HG03439 (cell line): ENCODE measurements around the gene ARF6.
"Not testable (repeated sequence)": the region's sequence is repeated elsewhere in the genome, so short reads cannot be mapped to it uniquely, and the experiment has no call there.

Experiments
- ATAC-seq: cut with Tn5 transposase; IDR thresholded peaks from one replicate; pipeline ENCODE4 v1.9.1; 2021; ENCODE audit warnings: mild to moderate bottlenecking, moderate library complexity; ENCODE audit not compliant: unreplicated experiment

Gene ARF6

DNA sequence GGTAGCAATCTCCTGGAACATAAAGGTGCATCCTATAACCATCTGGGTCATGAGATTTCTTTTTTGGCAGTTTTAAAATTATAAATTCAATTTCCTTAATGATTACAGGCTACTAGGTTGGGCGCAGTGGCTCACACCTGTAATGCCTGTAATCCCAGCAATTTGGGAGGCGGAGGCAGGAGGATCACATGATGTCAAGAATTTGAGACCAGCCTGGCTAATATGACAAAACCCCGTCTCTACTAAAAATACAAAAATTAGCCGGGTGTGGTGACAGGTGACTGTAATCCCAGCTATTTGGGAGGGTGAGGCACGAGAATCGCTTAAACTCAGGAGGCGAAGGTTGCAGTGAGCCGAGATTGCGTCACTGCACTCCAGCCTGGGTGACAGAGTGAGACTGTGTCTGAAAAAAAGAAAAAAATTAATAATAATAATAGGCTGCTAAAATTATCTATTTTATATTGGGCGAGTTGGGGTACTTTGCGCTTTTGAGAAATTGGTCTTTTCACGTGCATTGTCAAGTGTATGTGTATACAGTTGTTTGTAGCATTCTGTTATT is 17.2 kb upstream of the ARF6 start:
- ATAC-seq: no peak

DNA sequence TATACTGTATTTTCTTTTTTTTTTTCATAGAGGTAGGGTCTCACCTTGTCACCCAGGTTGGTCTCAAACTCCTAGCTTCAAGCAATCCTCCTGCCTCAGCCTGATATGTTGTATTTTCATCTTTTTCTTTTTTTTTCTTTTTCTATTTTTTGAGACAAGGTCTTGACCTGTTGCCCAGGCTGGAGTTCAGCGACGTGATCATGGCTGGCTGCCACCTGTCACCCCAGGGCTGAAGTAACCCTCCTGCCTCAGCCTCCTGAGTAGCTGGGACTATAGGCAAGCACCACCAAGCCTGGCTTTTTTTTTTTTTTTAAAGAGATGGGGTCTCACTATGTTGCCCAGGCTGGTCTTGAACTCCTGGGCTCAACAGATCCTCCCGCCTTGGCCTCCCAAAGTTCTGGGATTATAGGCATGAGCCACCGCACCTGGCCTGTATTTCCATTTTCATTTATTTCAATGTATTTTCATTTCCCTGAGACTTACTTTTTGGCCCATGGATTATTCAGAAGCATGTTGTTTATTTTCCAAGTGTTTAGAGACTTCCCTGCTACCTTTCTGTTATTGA is 16.2 kb upstream of the ARF6 start:
- ATAC-seq: no peak

GRCh38 chr14:49879646-49880204 is 13.2 kb upstream of the ARF6 start:
- no peak for ATAC-seq

DNA sequence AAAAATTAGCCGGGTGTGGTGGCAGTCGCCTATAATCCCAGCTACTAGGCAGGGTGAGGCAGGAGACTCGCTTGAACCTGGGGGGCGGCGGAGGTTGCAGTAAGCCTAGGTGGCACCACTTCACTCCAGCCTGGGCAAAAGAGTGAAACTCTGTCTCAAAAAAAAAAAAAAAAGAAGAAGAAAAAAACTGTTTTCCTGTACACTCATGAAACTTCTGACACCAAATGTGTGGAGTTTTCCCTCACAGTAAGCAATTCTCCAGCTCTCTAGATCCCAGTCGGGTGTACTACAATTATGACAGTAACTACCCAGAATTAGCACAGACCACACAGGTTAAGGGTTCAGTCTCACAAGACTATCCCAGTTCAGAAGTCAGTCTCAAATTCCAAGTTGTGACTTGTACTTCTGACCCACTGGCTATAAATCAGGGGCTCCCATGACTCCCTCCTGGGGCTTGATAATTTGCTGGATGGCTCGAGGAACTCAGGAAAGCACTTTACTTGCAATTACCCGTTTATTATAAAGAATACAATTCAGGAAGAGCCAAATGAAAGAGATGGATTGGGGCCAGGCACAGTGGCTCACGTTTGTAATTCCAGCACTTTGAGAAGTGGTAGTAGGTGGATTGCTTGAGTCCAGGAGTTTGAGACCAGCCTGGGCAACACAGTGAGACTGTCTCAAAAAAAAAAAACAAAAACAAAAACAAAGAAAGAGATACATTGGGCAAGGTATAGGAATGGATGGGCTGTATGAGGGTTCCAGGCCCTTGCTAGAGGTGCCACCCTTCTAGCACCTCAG is 12.4 kb upstream of the ARF6 start:
- ATAC-seq: no peak

- no peak for ATAC-seq
Observed at GRCh38 chr14:49881350-49882001, 11.4 kb upstream of the ARF6 start.

GRCh38 chr14:49882826-49883694 is 9.8 kb upstream of the ARF6 start:
- no peak for ATAC-seq

GRCh38 chr14:49886523-49886922 is 6.4 kb upstream of the ARF6 start:
- no peak for ATAC-seq

GRCh38 chr14:49888293-49888692 is 4.6 kb upstream of the ARF6 start:
- no peak for ATAC-seq

DNA sequence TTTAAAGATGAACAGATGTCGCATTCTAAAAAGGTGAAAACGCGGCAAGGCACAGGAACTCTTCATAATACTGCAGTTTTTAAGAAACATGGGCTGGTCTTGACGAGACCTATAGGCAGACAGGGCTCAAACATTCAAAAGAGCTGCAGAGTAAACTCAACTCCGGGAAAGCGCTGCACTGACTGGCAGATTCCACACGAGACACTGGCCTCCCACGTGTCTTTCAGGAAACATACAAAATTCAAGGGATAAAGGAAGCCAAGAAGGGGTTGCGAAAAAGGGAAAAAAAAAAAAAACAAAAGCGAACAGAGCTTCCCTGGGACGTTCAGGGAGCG is 614 bp upstream of the ARF6 start:
- ATAC-seq: peak; percentile 21

DNA sequence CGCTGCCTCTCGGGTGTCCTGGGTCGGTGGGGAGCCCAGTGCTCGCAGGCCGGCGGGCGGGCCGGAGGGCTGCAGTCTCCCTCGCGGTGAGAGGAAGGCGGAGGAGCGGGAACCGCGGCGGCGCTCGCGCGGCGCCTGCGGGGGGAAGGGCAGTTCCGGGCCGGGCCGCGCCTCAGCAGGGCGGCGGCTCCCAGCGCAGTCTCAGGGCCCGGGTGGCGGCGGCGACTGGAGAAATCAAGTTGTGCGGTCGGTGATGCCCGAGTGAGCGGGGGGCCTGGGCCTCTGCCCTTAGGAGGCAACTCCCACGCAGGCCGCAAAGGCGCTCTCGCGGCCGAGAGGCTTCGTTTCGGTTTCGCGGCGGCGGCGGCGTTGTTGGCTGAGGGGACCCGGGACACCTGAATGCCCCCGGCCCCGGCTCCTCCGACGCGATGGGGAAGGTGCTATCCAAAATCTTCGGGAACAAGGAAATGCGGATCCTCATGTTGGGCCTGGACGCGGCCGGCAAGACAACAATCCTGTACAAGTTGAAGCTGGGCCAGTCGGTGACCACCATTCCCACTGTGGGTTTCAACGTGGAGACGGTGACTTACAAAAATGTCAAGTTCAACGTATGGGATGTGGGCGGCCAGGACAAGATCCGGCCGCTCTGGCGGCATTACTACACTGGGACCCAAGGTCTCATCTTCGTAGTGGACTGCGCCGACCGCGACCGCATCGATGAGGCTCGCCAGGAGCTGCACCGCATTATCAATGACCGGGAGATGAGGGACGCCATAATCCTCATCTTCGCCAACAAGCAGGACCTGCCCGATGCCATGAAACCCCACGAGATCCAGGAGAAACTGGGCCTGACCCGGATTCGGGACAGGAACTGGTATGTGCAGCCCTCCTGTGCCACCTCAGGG is 679 bp downstream of the ARF6 start:
- peak; percentile 42 for ATAC-seq

DNA sequence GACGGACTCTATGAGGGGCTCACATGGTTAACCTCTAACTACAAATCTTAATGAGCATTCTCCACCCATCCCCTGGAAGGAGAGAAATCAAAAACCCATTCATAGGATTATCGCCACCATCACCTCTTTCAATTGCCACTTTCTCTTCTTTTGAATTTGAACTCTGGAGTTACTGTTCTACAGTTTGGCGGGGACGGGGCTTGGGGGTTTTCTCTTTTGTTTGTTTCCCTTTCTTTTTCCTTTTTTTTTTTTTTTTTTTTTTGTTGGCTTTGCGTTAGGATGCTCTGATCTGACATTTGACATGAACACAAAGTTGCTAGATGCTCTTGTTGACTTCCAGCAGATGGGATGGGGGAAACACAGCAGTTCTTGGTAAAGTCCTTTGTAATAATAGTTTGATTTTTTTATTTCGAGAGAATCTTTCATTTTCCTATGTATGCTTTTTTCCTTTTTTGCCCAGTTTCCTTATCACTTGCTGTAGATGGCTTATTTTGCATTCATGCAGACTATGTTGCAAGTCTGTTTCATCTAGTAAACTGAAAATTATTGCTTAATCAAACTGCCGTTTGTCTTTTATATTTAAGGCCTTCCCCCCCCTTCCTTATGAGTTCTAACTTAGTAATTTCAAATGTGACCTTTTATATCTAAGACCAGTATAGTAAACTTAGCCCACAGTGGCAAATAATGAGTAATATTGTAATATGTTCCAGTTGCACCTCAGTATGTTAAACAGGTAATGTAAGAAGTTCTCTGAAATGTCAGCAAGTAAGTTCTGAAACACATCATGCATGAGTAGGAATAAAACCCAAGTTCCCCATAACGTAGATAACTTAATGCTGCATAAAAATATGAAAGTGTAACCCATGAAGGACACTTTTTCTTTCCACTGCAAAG is 1.6 kb downstream of the ARF6 start:
- ATAC-seq: not testable (repeated sequence)

DNA sequence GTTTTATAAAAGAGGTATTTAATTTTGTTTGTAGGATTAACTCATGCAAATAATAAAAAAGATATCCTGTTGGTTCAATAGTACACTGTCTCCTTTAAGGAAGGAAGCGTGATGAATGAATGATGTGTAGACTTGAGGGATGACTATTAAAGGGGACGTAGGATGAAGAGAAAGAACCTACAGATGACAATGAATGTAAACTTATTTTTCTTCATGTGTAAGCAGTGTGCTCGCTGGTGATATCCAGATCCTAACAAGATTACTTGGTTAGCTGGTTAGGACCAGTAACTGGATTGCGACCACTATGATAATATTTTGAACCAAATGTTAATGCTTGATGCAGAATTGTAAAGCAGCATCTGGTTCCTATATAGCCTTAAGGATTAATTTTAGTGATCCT is 2.6 kb downstream of the ARF6 start:
- ATAC-seq: no peak

- not testable (repeated sequence) for ATAC-seq
Observed at GRCh38 chr14:49896272-49896671, 3.4 kb downstream of the ARF6 start.

- no peak for ATAC-seq
Observed at GRCh38 chr14:49896966-49897365, 4.1 kb downstream of the ARF6 start.

DNA sequence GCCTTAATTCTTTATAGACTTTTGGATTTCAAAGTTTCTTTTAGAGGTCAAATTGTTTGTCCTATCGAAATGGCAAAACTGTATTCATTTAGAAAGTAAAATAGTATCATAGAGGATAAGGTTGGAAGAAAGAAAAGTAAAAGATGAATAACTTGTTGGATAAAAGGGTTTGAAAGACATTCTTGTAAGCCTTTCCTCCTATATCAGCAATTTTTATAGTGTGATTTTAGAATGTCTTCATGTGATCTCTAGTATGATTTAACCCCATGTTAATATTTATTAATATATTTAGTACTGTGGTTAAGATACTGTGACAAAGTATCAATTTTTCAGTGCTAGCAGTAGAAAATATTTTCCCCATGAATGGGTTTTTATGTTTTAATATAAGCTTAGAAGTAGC is 4.5 kb downstream of the ARF6 start:
- no peak for ATAC-seq

GRCh38 chr14:49897965-49898364 is 5.1 kb downstream of the ARF6 start:
- no peak for ATAC-seq

- ATAC-seq: no peak
Observed at GRCh38 chr14:49898485-49898884, 5.6 kb downstream of the ARF6 start.

GRCh38 chr14:49900973-49901372 is 8.1 kb downstream of the ARF6 start:
- no peak for ATAC-seq
